ENCODE data around the gene FPGT. TPM values are rescaled to one million over a fixed set of nuclear protein-coding genes. Genes with fewer than 3 reads are reported as not detected.
"Not testable (repeated sequence)": the region's sequence is repeated elsewhere in the genome, so short reads cannot be mapped to it uniquely, and the experiment has no call there.

Gene FPGT
- total and polyA plus RNA-seq, 8 donors: 2.9 to 14.3 (median 7.8) TPM

DNA sequence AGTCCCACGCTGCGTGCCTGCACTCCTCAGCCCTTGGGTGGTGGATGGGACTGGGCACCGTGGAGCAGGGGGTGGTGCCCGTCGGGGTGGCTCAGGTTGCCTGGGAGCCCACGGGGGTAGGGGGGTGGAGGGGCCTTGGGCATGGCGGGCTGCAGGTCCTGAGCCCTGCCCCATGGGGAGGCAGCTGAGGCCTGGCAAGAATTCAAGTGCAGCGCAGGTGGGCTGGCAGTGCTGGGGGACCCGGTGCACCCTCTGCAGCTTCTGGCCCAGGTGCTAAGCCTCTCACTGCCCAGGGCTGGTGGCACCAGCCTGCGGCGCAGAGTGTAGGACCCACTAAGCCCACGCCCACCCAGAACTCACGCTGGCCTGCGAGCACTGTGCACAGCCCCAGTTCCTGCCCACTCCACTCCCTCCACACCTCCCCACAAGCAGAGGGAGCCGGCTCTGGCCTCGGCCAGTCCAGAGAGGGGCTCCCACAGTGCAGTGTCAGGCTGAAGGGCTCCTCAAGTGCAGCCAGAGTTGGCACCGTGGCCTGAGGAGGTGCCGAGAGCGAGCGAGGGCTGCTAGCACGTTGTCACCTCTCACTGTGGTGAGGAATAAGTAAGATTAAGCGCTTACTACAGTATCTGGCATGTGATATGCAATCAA lies 50.0 kb downstream of the FPGT start:
- Histone ChIP-seq H3K4me3 (no peak overlapping the region), H3K27me3 (no peaks in the 10 kb centered on the region), H3K4me1 (no peaks in the 10 kb centered on the region), H3K27ac (no peak overlapping the region), H3K36me3 (no peaks in the 10 kb centered on the region), H3K9me3 (no peaks in the 10 kb centered on the region)
- DNase-seq (peak in 3 of 6 donors; percentile 24 to 45 (median 38)), ATAC-seq (no peak), FAIRE-seq (no peak)
- TF ChIP-seq, protein P1, sequence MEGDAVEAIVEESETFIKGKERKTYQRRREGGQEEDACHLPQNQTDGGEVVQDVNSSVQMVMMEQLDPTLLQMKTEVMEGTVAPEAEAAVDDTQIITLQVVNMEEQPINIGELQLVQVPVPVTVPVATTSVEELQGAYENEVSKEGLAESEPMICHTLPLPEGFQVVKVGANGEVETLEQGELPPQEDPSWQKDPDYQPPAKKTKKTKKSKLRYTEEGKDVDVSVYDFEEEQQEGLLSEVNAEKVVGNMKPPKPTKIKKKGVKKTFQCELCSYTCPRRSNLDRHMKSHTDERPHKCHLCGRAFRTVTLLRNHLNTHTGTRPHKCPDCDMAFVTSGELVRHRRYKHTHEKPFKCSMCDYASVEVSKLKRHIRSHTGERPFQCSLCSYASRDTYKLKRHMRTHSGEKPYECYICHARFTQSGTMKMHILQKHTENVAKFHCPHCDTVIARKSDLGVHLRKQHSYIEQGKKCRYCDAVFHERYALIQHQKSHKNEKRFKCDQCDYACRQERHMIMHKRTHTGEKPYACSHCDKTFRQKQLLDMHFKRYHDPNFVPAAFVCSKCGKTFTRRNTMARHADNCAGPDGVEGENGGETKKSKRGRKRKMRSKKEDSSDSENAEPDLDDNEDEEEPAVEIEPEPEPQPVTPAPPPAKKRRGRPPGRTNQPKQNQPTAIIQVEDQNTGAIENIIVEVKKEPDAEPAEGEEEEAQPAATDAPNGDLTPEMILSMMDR (IDR thresholded peaks at IDR 0.05): no peak
- intact Hi-C loops (cut with DNase I): no loop called here
- WGBS, 2 donors: 86 to 90% methylated on average over 22 of the region's 22 CpGs

GRCh38 chr1:74253243-74253824 lies 55.3 kb downstream of the FPGT start:
- H3K4me1 ChIP-seq; H3K27ac ChIP-seq; FAIRE-seq; ATAC-seq; H3K27me3 ChIP-seq; H3K4me3 ChIP-seq; intact Hi-C loops (cut with DNase I); H3K36me3 ChIP-seq; H3K9me3 ChIP-seq: not testable (repeated sequence)
- 81 to 89% methylated on average over 23 to 32 of the region's 32 CpGs for WGBS, 2 donors
- peak in 2 of 6 donors; percentile 41 to 52 for DNase-seq

Other genes with a start within 250 kb of the FPGT start
- gene LRRIQ3, start 66 bp upstream of the FPGT start, total RNA-seq: 1 to 10 TPM in 1 of 6 donors, under 1 TPM in 5; 0.35 to 1.1 (median 0.54) TPM
- gene LRRIQ3, start 66 bp upstream of the FPGT start, polyA plus RNA-seq: under 1 TPM; 0.15 to 0.77 TPM
- gene TNNI3K, start 37.1 kb downstream of the FPGT start, total RNA-seq: under 1 TPM in 4 of 6 donors, not detected in 2; 0.34 to 0.58 (median 0.39) TPM
- 1 to 10 TPM in 1 of 2 donors, under 1 TPM in 1; 0.34 to 2.2 TPM for gene TNNI3K, start 37.1 kb downstream of the FPGT start, polyA plus RNA-seq